Peyer's patch (tissue), 4 donors: ENCODE measurements around the gene MAST4. TPM values are rescaled to one million over a fixed set of nuclear protein-coding genes. Genes with fewer than 3 reads are reported as not detected.

Source experiments
- DNase-seq, 3 donors: peaks; one replicate each; pipeline ENCODE4 v3.0.0-alpha.2; 2017 to 2019
- H3K27ac ChIP-seq, 4 donors: fragments of 200-600 bp; sonication (generic); one replicate each; pipeline ENCODE4 v1.5.1; 2016 to 2019
- H3K27me3 ChIP-seq, 2 donors: fragments of 200-600 bp; sonication (generic); one replicate each; pipeline ENCODE4 v1.5.1; 2019
- H3K36me3 ChIP-seq, 3 donors: fragments of 200-600 bp; sonication (generic); one replicate each; pipeline ENCODE4 v1.5.1; 2016 to 2019
- H3K4me1 ChIP-seq, 4 donors: fragments of 200-600 bp; sonication (generic); one replicate each; pipeline ENCODE4 v1.5.1; 2016 to 2019
- H3K4me3 ChIP-seq, 4 donors: fragments of 200-600 bp; sonication (generic); 1 replicate in 3 of 4; 2 replicates in 1 of 4; pipeline ENCODE4 v1.5.1; 2016 to 2019; ENCODE audit warnings: mild to moderate bottlenecking in 1 of 4
- H3K9me3 ChIP-seq, 4 donors: fragments of 200-600 bp; sonication (generic); one replicate each; pipeline ENCODE4 v1.5.1; 2016 to 2019; ENCODE audit warnings: mild to moderate bottlenecking in 1 of 4
- CTCF ChIP-seq, 6 experiments: fragments of 450-650 bp in 4 of 6; fragments of 200-600 bp in 2 of 6; sonication (generic) in 1 of 6; IDR thresholded peaks; one replicate each; pipeline ENCODE4 v1.5.1; 2017 to 2019; ENCODE audit warnings: antibody characterized with exemption in 6 of 6, mild to moderate bottlenecking in 3 of 6, moderate library complexity in 1 of 6
- POLR2A ChIP-seq, 2 donors: fragments of 450-650 bp; IDR thresholded peaks; one replicate each; pipeline ENCODE4 v1.5.1; 2017; ENCODE audit warnings: antibody characterized with exemption in 2 of 2, mild to moderate bottlenecking in 2 of 2, moderate library complexity in 2 of 2
- total RNA-seq, 4 donors: library from RNA; depleted of rRNA; stranded (reverse); fragments of >200 nt; gene quantifications; one replicate each; pipeline ENCODE4 v1.1.0, GENCODE V29; 2016

The MAST4 gene
- total RNA-seq, 4 donors from 2014 or later = 20.2 to 23.1 (median 21.4) TPM

GRCh38 chr5:66974256-66974655, 378.1 kb downstream of the MAST4 start:
- no peak overlapping the region for H3K27ac ChIP-seq
- no peak overlapping the region for H3K4me3 ChIP-seq
- no peaks in the 10 kb centered on the region for H3K4me1 ChIP-seq
- H3K36me3 ChIP-seq = no peaks in the 10 kb centered on the region
- TF ChIP-seq POLR2A (IDR thresholded peaks at IDR 0.05) (no peak), CTCF (IDR thresholded peaks at IDR 0.05) (no peak)
- no peaks in the 10 kb centered on the region for H3K9me3 ChIP-seq
- no peaks in the 10 kb centered on the region for H3K27me3 ChIP-seq
- DNase-seq = no peak

DNA sequence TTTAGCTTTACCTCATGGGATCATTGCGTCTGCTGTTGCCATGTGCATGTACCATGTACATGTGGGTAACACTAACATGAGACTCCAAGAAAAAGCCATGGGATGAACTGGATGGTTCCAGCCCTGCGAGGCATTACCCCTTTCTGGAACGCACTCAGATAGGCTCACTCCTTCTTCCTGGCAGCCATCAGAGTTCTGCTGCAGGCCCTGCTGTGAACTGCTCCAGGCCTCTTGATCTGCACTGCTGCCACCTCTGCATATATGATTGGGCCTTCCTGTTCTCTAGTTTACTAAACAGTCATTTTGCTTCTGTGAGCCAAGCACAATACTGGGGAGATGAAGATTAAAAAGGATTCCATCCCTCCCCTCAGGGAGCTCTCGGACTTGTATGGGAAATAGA, 379.9 kb downstream of the MAST4 start:
- H3K4me1 ChIP-seq = no peaks in the 10 kb centered on the region
- no peak for TF ChIP-seq POLR2A (IDR thresholded peaks at IDR 0.05)
- no peak for TF ChIP-seq CTCF (IDR thresholded peaks at IDR 0.05)
- H3K4me3 ChIP-seq = no peak overlapping the region
- no peaks in the 10 kb centered on the region for H3K27me3 ChIP-seq
- H3K36me3 ChIP-seq = no peaks in the 10 kb centered on the region
- DNase-seq = no peak
- no peak overlapping the region for H3K27ac ChIP-seq
- no peaks in the 10 kb centered on the region for H3K9me3 ChIP-seq

DNA sequence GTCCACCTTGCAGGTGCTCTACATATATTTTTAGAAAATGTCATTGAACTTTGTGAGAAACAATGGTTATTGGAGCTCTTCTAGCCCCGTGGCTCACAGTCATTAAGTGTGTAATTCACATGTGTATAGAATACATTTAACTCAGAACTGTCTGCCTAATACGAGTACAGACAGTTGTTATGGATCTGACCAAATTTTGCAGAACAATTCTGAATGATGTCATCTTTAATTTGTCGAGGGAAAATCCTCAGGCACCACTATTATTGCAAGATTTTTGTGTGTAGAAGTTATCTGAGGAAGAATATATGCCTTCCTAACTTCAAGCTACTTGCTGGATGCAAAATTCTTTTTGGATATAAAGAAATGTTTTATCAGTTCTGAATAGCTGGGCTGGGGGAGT, 383.5 kb downstream of the MAST4 start:
- no peaks in the 10 kb centered on the region for H3K27me3 ChIP-seq
- DNase-seq = no peak
- no peak overlapping the region for H3K4me3 ChIP-seq
- no peaks in the 10 kb centered on the region for H3K9me3 ChIP-seq
- H3K4me1 ChIP-seq = peaks cover 0 to 1% (median 0%) of the 10 kb centered on the region in 4 donors
- no peaks in the 10 kb centered on the region for H3K36me3 ChIP-seq
- TF ChIP-seq POLR2A (IDR thresholded peaks at IDR 0.05) = no peak
- no peak for TF ChIP-seq CTCF (IDR thresholded peaks at IDR 0.05)
- H3K27ac ChIP-seq = no peak overlapping the region

DNA sequence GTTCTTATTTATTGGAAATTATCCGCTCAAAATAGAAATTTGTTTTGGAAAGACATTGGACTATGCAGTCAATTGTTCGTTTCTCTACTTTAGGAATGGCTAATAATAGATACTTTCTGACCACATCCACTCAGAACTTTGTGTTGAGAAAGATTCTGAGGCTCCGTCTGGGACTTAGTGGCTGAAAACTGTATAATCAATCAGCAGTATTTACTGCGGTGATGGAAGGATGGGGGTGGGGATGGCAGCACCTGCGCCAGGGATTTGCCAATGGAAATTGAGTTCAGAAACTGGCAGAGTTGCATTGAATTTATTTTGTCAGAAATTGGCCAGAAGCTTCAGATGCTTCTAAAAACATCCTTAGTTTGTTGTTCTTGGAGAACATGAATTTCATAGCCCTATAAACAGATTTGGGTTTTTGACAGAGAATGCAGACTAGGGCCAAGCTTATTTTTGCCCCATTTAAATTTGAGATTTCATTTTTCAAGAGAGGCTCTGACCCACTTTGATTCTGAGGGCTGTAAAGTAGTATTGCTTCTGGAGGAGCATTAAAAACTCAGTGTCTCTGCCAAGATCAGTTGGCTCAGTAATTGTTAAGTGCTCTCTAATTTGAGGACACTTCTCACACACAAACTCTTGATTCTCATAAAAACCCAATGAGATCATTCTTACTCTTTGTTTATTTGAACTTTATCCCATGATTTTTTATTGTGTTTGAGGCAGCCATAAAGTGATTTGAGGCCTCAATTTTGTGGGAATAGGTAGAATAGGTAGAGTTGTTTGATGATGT, 385.3 kb downstream of the MAST4 start:
- Histone ChIP-seq H3K4me1 (peaks cover 0 to 13% (median 0%) of the 10 kb centered on the region in 4 donors), H3K27ac (no peak overlapping the region), H3K27me3 (no peaks in the 10 kb centered on the region), H3K4me3 (no peak overlapping the region), H3K9me3 (no peaks in the 10 kb centered on the region), H3K36me3 (no peaks in the 10 kb centered on the region)
- no peak for TF ChIP-seq CTCF (IDR thresholded peaks at IDR 0.05)
- no peak for TF ChIP-seq POLR2A (IDR thresholded peaks at IDR 0.05)
- no peak for DNase-seq

- TF ChIP-seq CTCF (IDR thresholded peaks at IDR 0.05) (no peak), POLR2A (IDR thresholded peaks at IDR 0.05) (no peak)
- H3K27ac ChIP-seq = no peak overlapping the region
- no peaks in the 10 kb centered on the region for H3K9me3 ChIP-seq
- no peaks in the 10 kb centered on the region for H3K27me3 ChIP-seq
- H3K4me1 ChIP-seq = peaks cover 0 to 13% (median 0%) of the 10 kb centered on the region in 4 donors
- no peak overlapping the region for H3K4me3 ChIP-seq
- no peak for DNase-seq
- H3K36me3 ChIP-seq = no peaks in the 10 kb centered on the region
Measured at GRCh38 chr5:66982056-66982387, 385.8 kb downstream of the MAST4 start.
